Left cardiac atrium (tissue), 4 donors: ENCODE measurements around the gene CIB4. TPM values are rescaled to one million over a fixed set of nuclear protein-coding genes. Genes with fewer than 3 reads are reported as not detected.

Experiments used
- ATAC-seq, 2 donors: fragments of 200-7000 bp; cut with Tn5 transposase; one replicate each; pipeline ENCODE4 v1.9.1; 2020; ENCODE audit warnings: mild to moderate bottlenecking in 2 of 2, moderate library complexity in 2 of 2
- DNase-seq: peaks from one replicate; pipeline ENCODE4 v3.0.0-alpha.2; 2020
- intact Hi-C, 2 donors: fragments of 100-400 bp; cut with DNase I; formaldehyde crosslinking; loops; one replicate each; pipeline versions ENCODE4 v1.14.1 to v1.15.1; 2022 to 2023
- total RNA-seq, 2 donors: library from RNA; stranded (reverse); fragmentation: NEBNext Ultra II Directional; extraction: Animal tissue kit (Norgen Biotek cat#: 25700); gene quantifications; one replicate each; pipeline ENCODE4 v1.2.1, GENCODE V29; 2021
- donor health status: DM: no; HTN: yes; CAD: no.
- donor health status: DM: no; HTN: yes; CAD: no; lungs with severe emphysema.
- donor health status: DM: yes; HTN: yes; CAD: no.
- donor health status: Dilated cardiomyopathy.

The CIB4 gene
- total RNA-seq, 2 donors from 2014 or later, result 0.44 TPM; not detected in 1

DNA sequence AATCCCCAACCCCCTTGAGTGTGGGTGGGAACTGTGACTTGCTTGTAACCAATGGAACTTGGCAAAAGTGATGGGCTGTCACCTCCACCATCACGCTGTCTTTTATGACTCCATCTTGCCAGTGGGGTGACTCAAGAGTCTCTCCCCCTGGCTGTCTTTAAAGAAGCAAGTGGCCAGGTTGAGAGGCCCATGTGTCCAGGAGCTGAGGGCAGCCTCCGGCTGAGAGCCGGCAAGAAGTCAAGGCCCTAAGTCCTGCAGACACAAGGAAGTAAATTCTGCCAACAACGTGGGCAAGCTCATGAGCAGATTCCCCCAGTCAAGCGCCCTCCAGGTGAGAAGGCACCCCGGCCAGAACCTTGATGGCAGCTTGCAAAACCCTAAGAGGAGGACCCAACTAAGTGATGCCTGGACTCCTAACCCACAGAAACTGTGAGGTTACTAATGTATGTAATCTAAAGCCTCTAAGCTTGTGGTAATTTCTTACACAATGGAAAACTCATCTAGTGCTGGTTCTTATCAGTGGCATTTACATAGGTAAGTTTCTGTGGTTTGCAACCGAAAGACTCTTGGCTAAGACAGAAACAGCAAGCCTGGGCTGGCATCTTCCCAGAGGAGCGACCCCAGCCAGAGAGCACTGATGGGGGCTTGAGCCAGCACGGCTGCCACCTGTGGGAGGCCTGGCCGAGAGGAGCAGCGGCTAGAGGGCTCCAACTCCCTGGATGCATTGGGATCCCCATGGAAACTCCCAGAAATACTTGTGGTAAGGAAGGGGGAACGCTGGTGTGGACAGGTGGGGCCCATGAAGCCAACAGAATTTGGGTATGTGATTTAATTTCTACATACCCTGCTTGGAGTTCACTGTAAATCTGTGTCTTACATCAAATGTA, 49.3 kb downstream of the CIB4 start:
- DNase-seq (no peak), ATAC-seq (no peak)
- intact Hi-C loops, result no loop called here

DNA sequence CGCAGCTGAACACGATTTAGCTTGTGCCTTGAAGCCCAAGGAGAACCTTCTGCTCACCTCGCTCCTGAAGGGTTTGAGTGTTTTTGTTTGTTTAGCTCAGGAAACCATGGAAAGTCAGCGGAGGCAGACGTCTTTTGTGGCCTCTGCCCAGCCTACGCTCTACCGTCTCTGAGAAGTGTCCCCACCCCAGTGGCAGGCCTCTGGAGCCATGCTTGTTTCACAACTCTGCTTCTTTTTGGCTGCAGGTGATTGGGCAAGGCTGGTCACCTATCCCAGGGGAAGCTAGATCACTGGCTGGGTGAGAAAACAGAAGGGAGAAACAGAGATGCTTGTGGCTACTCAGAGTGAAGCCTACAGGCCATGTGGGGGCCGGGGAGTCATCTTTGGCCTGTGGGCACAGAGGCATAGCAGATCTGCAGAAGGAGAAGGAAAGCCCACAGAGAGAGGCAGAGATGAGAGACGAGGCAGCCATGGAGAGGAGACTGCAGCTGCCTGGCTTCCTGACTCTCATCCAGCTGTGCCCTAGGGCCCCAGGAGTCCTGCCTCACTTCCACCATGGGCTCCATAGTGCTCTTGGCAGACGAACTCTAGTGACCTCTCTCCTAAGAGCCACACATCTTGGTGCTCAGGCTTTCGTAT, 50.1 kb downstream of the CIB4 start:
- no peak for DNase-seq
- intact Hi-C loops, result no loop called here
- ATAC-seq, result no peak

DNA sequence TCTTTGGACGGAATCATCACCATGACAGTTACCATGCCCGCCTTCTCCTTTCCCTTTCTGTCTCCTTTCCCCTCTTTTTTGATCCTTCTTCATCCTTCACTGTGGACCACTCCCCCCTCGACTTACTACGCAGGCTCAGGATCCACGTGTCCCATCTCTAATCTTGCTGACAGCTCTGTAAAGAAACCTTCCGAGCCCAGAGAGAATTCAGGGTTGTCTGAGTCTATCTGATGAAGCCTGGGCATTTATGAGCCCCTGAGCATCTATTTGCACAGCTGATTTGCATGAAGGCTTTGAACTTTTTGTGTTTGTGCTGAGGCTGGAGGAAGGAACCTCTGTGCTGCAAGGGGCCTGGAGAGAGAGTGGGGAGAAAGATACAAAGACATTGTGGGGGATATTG, 50.7 kb downstream of the CIB4 start:
- DNase-seq, result no peak
- intact Hi-C loops, result no loop called here
- no peak for ATAC-seq

DNA sequence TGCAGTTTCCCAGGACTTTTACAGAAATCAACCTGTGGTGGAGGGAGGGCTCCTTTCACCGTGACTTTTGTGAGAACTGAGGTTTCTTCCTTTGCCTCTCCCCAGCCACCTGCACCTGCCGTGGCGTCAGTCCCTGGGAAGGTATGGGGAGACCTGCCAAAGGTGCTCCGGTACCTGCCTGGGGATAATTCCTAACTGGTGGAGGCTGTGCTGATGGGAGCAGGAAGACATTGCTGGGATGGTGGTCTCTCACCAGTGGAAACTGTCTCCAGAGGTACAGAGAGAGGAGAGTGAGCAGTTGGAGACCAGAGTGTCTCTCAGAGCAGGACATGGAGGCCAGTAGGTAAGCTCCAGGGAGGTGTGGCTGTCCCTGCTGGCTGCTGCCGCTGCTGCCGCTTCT, 52.6 kb downstream of the CIB4 start:
- ATAC-seq (no peak), DNase-seq (no peak)
- intact Hi-C loops, result no loop called here

DNA sequence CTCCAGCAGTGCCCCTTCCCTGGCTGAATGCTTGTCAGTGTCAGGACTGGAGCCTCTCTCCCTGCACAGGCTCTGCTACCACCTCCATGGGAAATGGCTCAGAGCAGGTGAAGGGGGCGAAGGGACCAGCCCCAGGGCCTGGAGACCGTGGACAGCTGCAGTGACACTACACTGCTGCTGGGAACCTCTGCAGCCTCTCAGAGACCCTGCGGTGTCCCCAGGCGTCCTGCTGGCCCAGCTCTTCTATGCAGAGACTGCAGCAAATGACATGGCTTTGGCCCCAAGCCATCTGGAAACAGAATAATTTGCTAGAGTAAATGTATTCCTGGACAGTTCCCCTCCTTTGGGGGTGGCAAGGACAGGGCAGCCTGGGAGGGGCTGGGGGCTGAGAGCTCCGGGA, 53.2 kb downstream of the CIB4 start:
- no peak for ATAC-seq
- intact Hi-C loops, result no loop called here
- no peak for DNase-seq

DNA sequence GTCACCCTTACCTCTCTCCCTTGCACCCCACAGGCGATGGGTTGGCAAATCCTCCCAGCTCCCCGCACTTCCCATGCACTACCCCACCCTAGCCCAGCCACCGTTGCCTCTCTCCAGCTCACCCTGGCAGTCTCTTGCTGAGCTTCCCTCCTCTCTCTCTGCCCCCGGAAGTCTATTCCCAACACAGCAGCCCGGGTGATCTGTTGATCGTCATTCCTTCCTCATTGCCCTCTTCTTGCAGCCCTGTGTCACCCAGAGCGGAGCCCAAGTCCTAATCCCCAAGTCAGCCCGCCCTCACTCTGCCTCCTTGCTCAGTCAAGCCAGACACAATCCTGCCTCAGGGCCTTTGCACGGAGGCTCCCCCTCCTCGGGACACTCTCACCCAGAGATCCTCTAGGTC, 55.2 kb downstream of the CIB4 start:
- DNase-seq, result no peak
- no peak for ATAC-seq
- intact Hi-C loops, result no loop called here

DNA sequence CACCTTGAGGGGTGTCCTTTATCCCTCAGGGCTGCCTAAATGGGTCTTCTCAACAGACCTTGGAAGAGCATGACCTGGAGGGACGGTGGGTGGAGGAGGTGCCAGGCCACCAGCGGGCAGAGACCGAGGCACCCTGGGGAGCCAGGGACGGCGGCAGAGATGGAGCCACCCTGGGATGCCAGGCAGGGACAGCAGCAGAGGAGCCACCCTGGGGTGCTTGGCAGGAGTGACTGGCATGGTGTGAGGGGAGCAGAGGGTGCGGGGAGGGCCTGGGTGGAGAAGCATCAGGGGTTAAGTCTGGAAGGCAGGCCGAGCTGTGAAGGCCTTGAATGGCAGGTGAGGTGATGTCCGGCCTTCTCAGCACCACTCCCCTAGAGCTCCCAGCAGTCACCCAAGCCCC, 56.1 kb downstream of the CIB4 start:
- intact Hi-C loops, result no loop called here
- no peak for DNase-seq
- no peak for ATAC-seq

DNA sequence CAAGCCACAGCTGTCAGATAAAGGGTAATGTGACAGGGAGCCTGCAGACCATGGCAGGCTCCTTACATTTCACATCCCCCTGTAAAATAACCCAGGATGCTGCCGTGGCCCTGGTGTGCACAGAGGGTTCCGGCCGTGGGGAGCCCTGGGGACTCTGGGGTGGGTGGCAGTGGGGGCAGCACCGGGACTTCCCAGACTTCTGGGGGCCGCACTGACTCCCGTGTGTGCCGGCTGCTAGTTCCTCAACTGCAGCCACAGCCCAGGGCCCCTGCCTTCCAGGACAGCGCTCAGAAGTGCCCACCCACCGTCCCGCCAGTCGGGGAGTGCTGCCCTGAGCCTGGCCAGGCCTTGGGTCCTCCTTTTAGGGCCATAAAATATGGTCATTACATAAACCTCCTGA, 56.5 kb downstream of the CIB4 start:
- intact Hi-C loops, result no loop called here
- DNase-seq (no peak), ATAC-seq (no peak)

DNA sequence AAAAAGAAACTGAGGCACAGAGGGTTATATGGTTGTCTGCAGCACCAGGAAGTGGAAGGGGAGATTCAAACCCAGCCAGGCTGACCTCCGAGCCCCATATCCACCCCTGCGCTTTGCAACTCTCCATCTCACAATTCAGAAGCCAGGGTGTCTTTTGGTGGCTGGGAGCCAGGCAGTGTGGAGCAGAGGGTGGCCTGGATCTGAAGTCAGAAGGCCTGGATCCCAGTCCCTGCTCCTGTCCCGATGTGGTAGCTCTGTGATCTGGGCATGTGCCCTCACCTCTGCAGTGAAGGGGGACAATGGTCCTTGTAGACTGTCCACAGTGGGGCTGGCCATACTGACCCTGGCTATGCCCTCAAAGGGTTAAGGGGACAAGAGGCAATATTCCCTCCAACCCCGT, 57.0 kb downstream of the CIB4 start:
- intact Hi-C loops, result no loop called here
- DNase-seq (no peak), ATAC-seq (no peak)

DNA sequence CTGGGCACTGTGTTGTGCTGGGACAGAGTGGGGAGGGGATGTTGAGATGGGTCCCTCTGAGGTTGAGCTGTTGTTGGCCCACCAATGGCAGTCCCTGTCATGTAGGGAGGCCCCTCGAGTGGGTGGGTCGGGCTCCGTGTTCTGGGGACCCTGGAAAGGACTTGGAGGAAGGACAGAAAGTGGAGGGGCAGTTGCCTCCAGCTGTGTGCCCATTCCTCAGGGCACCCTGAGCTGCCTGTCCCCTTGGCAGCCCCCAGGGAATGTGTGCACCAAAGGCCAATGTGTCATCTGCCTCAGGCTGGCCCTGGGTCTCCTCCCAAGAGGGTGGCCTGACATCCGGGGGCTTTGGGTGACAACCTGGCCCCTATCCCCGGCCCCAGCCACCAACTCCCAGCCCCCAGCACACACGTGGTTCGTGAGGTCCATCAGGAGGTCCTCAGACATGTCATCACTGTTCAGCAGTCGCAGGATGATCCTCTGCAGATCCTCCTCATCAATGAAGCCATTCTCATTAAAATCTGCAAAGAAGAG, 57.7 kb downstream of the CIB4 start:
- intact Hi-C loops, result no loop called here
- DNase-seq, result no peak
- ATAC-seq, result no peak

DNA sequence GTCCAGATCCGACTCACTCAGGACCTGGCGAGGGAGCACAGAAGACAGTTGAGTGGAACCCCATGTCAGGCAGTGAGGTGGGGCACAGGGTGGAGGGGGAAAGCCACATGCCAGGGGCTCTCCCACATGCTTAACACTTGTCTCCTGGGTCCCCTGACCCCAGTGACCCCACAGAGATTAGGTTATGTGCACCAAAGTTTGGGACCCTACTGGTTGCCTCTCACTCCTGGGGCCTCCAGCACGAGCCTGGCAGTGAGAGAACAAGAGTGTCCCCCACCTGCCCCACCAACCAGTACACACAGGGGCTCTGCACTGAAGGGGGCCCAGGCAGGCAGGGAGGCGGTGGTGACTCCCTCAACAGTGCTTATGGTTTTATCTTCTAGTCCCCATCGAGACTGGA, 58.3 kb downstream of the CIB4 start:
- DNase-seq (no peak), ATAC-seq (no peak)
- intact Hi-C loops, result no loop called here

DNA sequence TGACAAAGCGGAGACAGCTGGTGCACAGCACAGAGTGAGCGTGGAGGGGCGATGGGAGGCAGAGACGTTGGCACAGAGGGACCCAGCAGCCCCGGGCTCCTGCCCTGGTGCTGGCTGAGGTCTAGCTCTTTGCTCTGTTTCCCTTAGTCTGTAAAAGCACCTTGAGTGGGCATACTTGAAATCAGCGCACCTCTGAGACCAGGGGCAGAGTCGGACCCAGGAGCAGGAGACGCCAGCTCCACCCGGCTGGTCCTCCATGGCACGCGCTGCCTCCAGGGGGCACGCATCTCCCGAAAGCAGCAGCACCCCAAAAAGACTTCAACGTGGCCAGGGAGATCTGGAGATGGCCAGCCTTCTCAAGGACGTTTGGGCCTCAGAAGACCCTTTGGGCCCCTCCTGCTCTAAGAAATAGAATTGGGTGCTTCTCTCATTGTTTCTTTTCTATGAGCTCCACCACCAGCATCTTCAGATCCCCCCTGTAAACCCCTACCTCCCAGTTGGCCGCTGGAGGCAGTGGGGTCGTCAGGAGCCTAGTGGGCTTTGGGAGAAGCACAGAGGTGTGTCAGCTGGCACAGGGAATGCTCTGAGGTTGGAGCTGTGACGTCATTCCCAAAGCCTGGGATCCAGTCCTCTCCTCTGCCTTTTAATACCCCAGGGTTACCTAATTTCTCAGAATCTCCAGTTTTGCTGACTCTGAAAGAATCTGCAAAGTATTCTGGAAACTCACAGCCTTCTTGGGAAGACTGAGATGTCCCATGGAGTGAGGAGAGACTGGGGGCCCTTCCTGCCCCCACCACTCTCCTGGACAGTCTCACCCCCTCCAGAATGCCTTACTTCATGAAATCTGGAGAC, 58.9 kb downstream of the CIB4 start:
- ATAC-seq, result no peak
- intact Hi-C loops, result no loop called here
- DNase-seq, result no peak

DNA sequence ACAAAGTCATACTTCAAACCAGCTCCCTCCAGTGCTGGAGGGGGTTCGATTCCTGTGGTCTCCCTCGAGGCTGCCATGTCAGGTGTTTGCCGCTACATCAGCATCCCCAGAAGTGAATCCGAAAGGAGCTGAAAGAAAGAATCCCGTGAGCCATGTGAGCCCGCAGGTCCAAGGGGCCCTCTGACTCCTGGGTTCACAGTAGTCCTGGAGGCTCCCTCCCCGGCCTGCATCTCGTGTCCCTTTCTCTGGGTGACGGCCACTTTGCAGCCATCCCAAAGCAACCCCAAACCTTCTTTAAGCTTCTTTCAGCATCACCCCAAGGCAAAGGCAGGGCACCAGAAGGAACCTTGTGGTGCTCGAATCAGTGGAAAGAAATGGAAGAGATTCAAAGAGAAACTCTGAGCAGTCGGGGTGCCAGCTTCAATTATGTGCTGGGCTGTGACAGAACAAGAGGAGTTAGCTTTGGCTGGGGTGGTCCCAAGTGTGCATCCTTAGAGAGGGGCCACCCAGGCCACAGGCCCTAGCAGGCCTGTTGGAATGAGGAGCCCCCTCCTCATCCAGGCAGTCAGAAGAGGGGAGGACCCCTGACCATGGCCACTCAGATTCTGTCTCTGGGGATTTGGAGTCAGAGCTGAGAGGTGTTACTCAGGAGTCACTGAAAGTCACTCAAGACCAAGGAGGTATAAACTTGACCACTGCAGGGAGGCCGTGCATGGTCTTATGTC, 59.7 kb downstream of the CIB4 start:
- intact Hi-C loops, result no loop called here

DNA sequence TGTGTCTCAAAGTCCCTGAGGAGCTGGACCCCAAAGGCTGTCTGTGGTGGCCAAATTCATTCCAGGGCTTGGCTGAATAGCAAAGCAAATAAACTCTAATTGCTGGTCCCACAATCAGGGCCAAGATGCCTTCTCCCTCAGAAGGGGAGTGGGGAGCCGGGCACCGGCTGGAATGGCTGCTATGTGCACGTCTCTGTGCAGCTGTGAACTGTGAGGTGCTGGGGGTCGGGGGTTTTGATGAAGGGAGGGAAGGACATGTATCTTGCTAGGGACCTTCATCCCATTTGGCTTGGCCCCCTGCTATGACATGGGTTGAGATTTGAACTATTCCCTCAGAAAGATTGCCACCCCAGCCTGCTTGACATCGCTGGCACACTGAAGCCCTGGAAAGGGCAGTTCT, 60.4 kb downstream of the CIB4 start:
- intact Hi-C loops, result no loop called here
- ATAC-seq, result no peak
- DNase-seq, result no peak

More for the DNA sequence above, 59.7 kb downstream of the CIB4 start:
- no peak for DNase-seq
- no peak for ATAC-seq

DNA sequence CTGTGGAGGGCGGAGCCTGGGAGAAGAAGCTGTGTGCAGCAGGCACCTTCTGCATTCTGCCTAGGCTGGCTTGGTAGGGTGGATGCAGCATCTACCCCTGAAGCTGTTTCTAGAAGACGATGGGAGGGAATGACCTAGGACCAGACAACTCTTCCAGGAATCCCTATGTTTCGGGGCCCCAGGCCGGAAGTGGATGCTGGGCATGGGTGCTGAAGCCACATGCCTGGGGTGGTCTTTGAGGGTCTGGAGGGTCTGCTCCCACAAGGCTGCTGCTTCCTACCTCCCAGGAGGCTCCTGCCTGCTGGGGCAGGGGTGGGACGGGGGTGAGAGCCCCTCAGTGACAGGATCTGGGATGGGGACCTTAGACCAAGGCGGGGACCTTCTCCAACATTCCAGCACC, 61.0 kb downstream of the CIB4 start:
- no peak for DNase-seq
- intact Hi-C loops, result no loop called here

DNA sequence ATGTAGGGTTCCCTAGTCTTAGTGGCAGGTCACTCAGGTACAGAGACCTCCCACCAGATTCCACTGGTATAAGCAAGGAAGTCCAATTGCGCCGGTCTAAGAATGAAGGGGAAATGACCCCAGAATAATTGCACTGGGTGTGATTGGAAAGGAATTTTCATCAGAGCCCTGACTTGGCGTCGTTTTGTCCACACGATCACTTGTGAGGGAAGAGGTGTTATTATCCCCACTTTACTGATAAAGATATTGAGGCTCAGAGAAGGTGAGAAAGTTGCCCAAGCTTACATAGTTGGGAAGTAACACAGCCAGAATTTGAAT, 61.5 kb downstream of the CIB4 start:
- no peak for DNase-seq
- no peak for ATAC-seq
- intact Hi-C loops, result loop anchor here in 1 of 2 donors (5.0 kb wide), 1 partner anchor 77 kb away; no protein-coding TSS in a partner anchor

More for the DNA sequence above, 61.0 kb downstream of the CIB4 start:
- no peak for ATAC-seq

DNA sequence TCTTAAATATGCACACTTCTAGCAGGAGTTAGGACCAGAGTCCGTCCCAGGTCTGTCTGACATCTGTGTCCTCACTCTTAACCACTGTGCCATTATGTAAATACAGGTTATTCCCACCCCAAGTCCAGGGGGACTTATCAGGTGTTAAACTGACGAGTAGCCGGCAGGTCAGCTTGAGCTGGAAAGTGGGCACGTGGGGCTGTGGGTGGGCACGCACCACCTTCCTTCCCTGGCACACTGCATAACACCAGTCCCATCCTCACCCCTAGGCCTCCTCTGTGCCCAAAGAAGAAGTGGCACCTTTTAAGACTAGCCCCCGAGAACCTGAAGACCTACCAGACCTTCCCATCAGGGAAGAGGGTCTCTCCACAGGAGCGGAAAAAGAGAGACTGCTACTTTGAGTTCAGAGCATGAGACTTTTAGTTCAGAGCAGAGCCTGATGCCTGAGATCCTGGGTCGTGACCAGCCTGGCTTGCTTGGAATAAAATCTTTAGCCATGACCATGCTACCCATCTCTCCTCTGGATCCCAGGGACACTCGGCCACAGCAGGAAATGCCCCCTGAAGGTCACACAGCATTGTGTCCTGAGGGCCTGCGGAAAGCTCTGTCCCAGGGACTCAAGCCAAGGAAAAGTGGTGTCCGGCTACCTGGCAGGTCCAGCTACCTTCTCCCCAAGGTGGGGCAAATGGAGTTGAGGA, 62.0 kb downstream of the CIB4 start:
- no peak for DNase-seq
- intact Hi-C loops, result loop anchor here in 1 of 2 donors (5.0 kb wide), 1 partner anchor 77 kb away; no protein-coding TSS in a partner anchor
- no peak for ATAC-seq

DNA sequence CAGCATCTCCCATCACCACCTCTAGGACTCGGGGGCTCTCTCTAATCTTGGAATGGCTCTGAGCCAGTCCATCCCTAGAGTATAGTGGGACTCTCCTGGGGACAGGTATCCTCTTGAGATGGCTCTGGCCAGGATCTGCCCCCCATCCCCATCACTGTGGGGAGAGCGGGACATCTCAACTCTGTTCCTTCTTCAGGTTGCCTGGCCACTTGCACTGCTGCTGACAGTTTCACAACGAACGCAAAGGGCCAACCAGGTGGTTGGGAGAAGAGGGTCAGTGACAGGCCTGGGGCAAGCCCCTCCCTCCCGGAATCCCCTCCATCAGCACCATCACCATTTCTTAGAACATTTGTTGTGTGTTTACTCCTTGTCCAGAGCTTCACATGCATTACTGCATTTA, 62.6 kb downstream of the CIB4 start:
- ATAC-seq (no peak), DNase-seq (peak; percentile 10)
- intact Hi-C loops, result loop anchor here in 1 of 2 donors (5.0 kb wide), 1 partner anchor 76 kb away; no protein-coding TSS in a partner anchor
